ENCODE data around the gene ATP1A1. TPM values are rescaled to one million over a fixed set of nuclear protein-coding genes. Genes with fewer than 3 reads are reported as not detected.
A peak's percentile ranks its signal among the peaks of the same experiment; 100 is the strongest.

Gene ATP1A1
- total RNA-seq, 5 donors from 2014 or later (not counting 1 experiment from before 2014, with no cell fraction given) = 230 to 292 (median 266) TPM

- Mint-ChIP-seq H3K9me3 (no peaks in the 10 kb centered on the region), H3K4me3 (no peak overlapping the region), H3K4me1 (peaks cover 31 to 42% (median 38%) of the 10 kb centered on the region in 3 donors), H3K36me3 (no peaks in the 10 kb centered on the region), H3K27me3 (peaks cover 0 to 3% of the 10 kb centered on the region in 2 donors), H3K27ac (no peak overlapping the region)
- peaks cover 13 to 19% of the 10 kb centered on the region in 2 experiments for H3K4me1 ChIP-seq (ENCODE audit: control insufficient read depth in 1 of 2, extremely low read depth in 1 of 2, insufficient read depth in 2 of 2, low read length in 2 of 2)
- 100% methylated on average over 1 of the region's 2 CpGs for WGBS (ENCODE audit: insufficient coverage)
- no peaks in the 10 kb centered on the region for H3K27me3 ChIP-seq (replicated peaks in 1 of 2; ENCODE audit: control insufficient read depth in 2 of 2, extremely low read depth in 1 of 2, insufficient read depth in 2 of 2, low read length in 1 of 2)
- CTCF ChIA-PET = interaction anchor here (0.6 to 1.4 kb wide), 2 partner anchors 202 to 1319 kb away, joined by 3 to 5 read pairs; no protein-coding TSS in a partner anchor
- no peaks in the 10 kb centered on the region for H3K36me3 ChIP-seq (ENCODE audit: control insufficient read depth in 2 of 2, extremely low read depth in 1 of 2, insufficient read depth in 1 of 2, low read length in 1 of 2)
- H3K4me3 ChIP-seq (ENCODE audit: control insufficient read depth in 1 of 2, extremely low read depth in 1 of 2, low read length in 1 of 2) = no peak overlapping the region
- DNase-seq (no peak), ATAC-seq (replicated peaks in 1 of 4) (no peak)
- POLR2A ChIA-PET = no interaction called here
- H3K9me3 ChIP-seq = no peaks in the 10 kb centered on the region
- no peak overlapping the region for H3K27ac ChIP-seq (ENCODE audit: low read length)
Observed at GRCh38 chr1:116340506-116341231, 32.4 kb upstream of the ATP1A1 start.

- no peak for ATAC-seq (replicated peaks in 1 of 4)
- Mint-ChIP-seq H3K27me3 (no peaks in the 10 kb centered on the region), H3K9me3 (no peaks in the 10 kb centered on the region), H3K36me3 (no peaks in the 10 kb centered on the region), H3K4me3 (no peak overlapping the region), H3K4me1 (peaks cover 48 to 64% (median 53%) of the 10 kb centered on the region in 3 donors), H3K27ac (peak overlapping the region in 1 of 2 donors; percentile 94)
- no CpG with 5 or more reads among the region's 4 CpGs for WGBS (ENCODE audit: insufficient coverage)
- Histone ChIP-seq H3K4me3 (ENCODE audit: control insufficient read depth in 1 of 2, extremely low read depth in 1 of 2, low read length in 1 of 2) (no peak overlapping the region), H3K36me3 (ENCODE audit: control insufficient read depth in 2 of 2, extremely low read depth in 1 of 2, insufficient read depth in 1 of 2, low read length in 1 of 2) (no peaks in the 10 kb centered on the region), H3K9me3 (no peaks in the 10 kb centered on the region), H3K27ac (ENCODE audit: low read length) (no peak overlapping the region), H3K27me3 (replicated peaks in 1 of 2; ENCODE audit: control insufficient read depth in 2 of 2, extremely low read depth in 1 of 2, insufficient read depth in 2 of 2, low read length in 1 of 2) (no peaks in the 10 kb centered on the region), H3K4me1 (ENCODE audit: control insufficient read depth in 1 of 2, extremely low read depth in 1 of 2, insufficient read depth in 2 of 2, low read length in 2 of 2) (peaks cover 35 to 38% of the 10 kb centered on the region in 2 experiments)
- ChIA-PET CTCF (interaction anchor here in 1 of 2 donors (1.2 kb wide), 1 partner anchor 172 kb away, joined by 3 read pairs; no protein-coding TSS in a partner anchor), POLR2A (interaction anchor here (0.6 to 1.1 kb wide), 5 partner anchors 15 to 1546 kb away, joined by 3 to 7 read pairs (median 4); no protein-coding TSS in a partner anchor)
- DNase-seq = no peak
Observed at GRCh38 chr1:116343019-116343418, 30.0 kb upstream of the ATP1A1 start.

- WGBS (ENCODE audit: insufficient coverage) = no CpG with 5 or more reads among the region's 1 CpG
- Histone ChIP-seq H3K4me1 (ENCODE audit: control insufficient read depth in 1 of 2, extremely low read depth in 1 of 2, insufficient read depth in 2 of 2, low read length in 2 of 2) (peaks cover 36 to 42% of the 10 kb centered on the region in 2 experiments), H3K4me3 (ENCODE audit: control insufficient read depth in 1 of 2, extremely low read depth in 1 of 2, low read length in 1 of 2) (no peak overlapping the region), H3K9me3 (no peaks in the 10 kb centered on the region), H3K27ac (ENCODE audit: low read length) (peak overlapping the region; percentile 79), H3K36me3 (ENCODE audit: control insufficient read depth in 2 of 2, extremely low read depth in 1 of 2, insufficient read depth in 1 of 2, low read length in 1 of 2) (no peaks in the 10 kb centered on the region), H3K27me3 (replicated peaks in 1 of 2; ENCODE audit: control insufficient read depth in 2 of 2, extremely low read depth in 1 of 2, insufficient read depth in 2 of 2, low read length in 1 of 2) (no peaks in the 10 kb centered on the region)
- H3K27me3 Mint-ChIP-seq = no peaks in the 10 kb centered on the region
- CTCF ChIA-PET = interaction anchor here in 1 of 2 donors (0.6 to 1.5 kb wide), 3 partner anchors 14 to 215 kb away, joined by 3 read pairs; no protein-coding TSS in a partner anchor
- peaks cover 60 to 80% (median 65%) of the 10 kb centered on the region in 3 donors for H3K4me1 Mint-ChIP-seq
- peaks cover 0 to 3% (median 0%) of the 10 kb centered on the region in 3 donors for H3K9me3 Mint-ChIP-seq
- peaks cover 4% of the 10 kb centered on the region for H3K36me3 Mint-ChIP-seq
- POLR2A ChIA-PET = interaction anchor here in 1 of 2 donors (1.7 kb wide), 1 partner anchor 30 kb away, joined by 8 read pairs; no protein-coding TSS in a partner anchor
- peak overlapping the region; percentile 94 to 95 for H3K27ac Mint-ChIP-seq
- ATAC-seq (replicated peaks in 1 of 4) = no peak
- DNase-seq = no peak
- H3K4me3 Mint-ChIP-seq = peak overlapping the region in 1 of 3 donors; percentile 42
Observed at GRCh38 chr1:116345011-116345410, 28.0 kb upstream of the ATP1A1 start.

- no peaks in the 10 kb centered on the region for H3K36me3 ChIP-seq (ENCODE audit: control insufficient read depth in 2 of 2, extremely low read depth in 1 of 2, insufficient read depth in 1 of 2, low read length in 1 of 2)
- 13% methylated on average over 1 of the region's 2 CpGs for WGBS (ENCODE audit: insufficient coverage)
- Mint-ChIP-seq H3K36me3 (peaks cover 4% of the 10 kb centered on the region), H3K4me1 (peaks cover 65 to 84% (median 66%) of the 10 kb centered on the region in 3 donors), H3K27me3 (no peaks in the 10 kb centered on the region), H3K4me3 (peak overlapping the region in 2 of 3 donors; percentile 2 to 42), H3K27ac (peak overlapping the region; percentile 94 to 95), H3K9me3 (peaks cover 0 to 3% (median 0%) of the 10 kb centered on the region in 3 donors)
- ATAC-seq (replicated peaks in 1 of 4) (peak; percentile 79 to 92 (median 82)), DNase-seq (peak in 34 of 35 experiments; percentile 28 to 85 (median 70))
- CTCF ChIA-PET = interaction anchor here in 1 of 2 donors (1.3 kb wide), 1 partner anchor 31 kb away, joined by 5 read pairs; no protein-coding TSS in a partner anchor
- POLR2A ChIA-PET = interaction anchor here (0.5 to 1.7 kb wide), 4 partner anchors 21 to 48 kb away, joined by 3 to 8 read pairs (median 6); no protein-coding TSS in a partner anchor
- no peaks in the 10 kb centered on the region for H3K27me3 ChIP-seq (replicated peaks in 1 of 2; ENCODE audit: control insufficient read depth in 2 of 2, extremely low read depth in 1 of 2, insufficient read depth in 2 of 2, low read length in 1 of 2)
- H3K4me3 ChIP-seq (ENCODE audit: control insufficient read depth in 1 of 2, extremely low read depth in 1 of 2, low read length in 1 of 2) = no peak overlapping the region
- H3K27ac ChIP-seq (ENCODE audit: low read length) = peak overlapping the region; percentile 79
- H3K4me1 ChIP-seq (ENCODE audit: control insufficient read depth in 1 of 2, extremely low read depth in 1 of 2, insufficient read depth in 2 of 2, low read length in 2 of 2) = peaks cover 36 to 42% of the 10 kb centered on the region in 2 experiments
- H3K9me3 ChIP-seq = no peaks in the 10 kb centered on the region
Observed at GRCh38 chr1:116345843-116346242, 27.2 kb upstream of the ATP1A1 start.

GRCh38 chr1:116346943-116347673 is 25.9 kb upstream of the ATP1A1 start:
- ATAC-seq (replicated peaks in 1 of 4) (peak; percentile 43 to 65 (median 60)), DNase-seq (peak in 9 of 35 experiments; percentile 6 to 45 (median 15))
- Mint-ChIP-seq H3K36me3 (peaks cover 4% of the 10 kb centered on the region), H3K27ac (peak overlapping the region; percentile 93 to 96), H3K9me3 (peaks cover 0 to 3% (median 0%) of the 10 kb centered on the region in 3 donors), H3K4me3 (peak overlapping the region in 2 of 3 donors; percentile 15 to 42), H3K27me3 (no peaks in the 10 kb centered on the region), H3K4me1 (peaks cover 66 to 88% (median 73%) of the 10 kb centered on the region in 3 donors)
- Histone ChIP-seq H3K9me3 (no peaks in the 10 kb centered on the region), H3K36me3 (ENCODE audit: control insufficient read depth in 2 of 2, extremely low read depth in 1 of 2, insufficient read depth in 1 of 2, low read length in 1 of 2) (no peaks in the 10 kb centered on the region), H3K4me1 (ENCODE audit: control insufficient read depth in 1 of 2, extremely low read depth in 1 of 2, insufficient read depth in 2 of 2, low read length in 2 of 2) (peaks cover 36 to 42% of the 10 kb centered on the region in 2 experiments), H3K4me3 (ENCODE audit: control insufficient read depth in 1 of 2, extremely low read depth in 1 of 2, low read length in 1 of 2) (no peak overlapping the region), H3K27ac (ENCODE audit: low read length) (peak overlapping the region; percentile 79), H3K27me3 (replicated peaks in 1 of 2; ENCODE audit: control insufficient read depth in 2 of 2, extremely low read depth in 1 of 2, insufficient read depth in 2 of 2, low read length in 1 of 2) (no peaks in the 10 kb centered on the region)
- WGBS (ENCODE audit: insufficient coverage) = no CpG with 5 or more reads among the region's 4 CpGs
- POLR2A ChIA-PET = no interaction called here
- CTCF ChIA-PET = interaction anchor here in 1 of 2 donors (1.5 kb wide), 1 partner anchor 28 kb away, joined by 3 read pairs; no protein-coding TSS in a partner anchor

GRCh38 chr1:116347696-116348095 is 25.3 kb upstream of the ATP1A1 start:
- Mint-ChIP-seq H3K27me3 (no peaks in the 10 kb centered on the region), H3K4me3 (peak overlapping the region in 1 of 3 donors; percentile 42), H3K36me3 (peaks cover 4% of the 10 kb centered on the region), H3K9me3 (peaks cover 0 to 3% (median 0%) of the 10 kb centered on the region in 3 donors), H3K27ac (peak overlapping the region; percentile 93 to 96), H3K4me1 (peaks cover 69 to 89% (median 78%) of the 10 kb centered on the region in 3 donors)
- Histone ChIP-seq H3K9me3 (no peaks in the 10 kb centered on the region), H3K4me3 (ENCODE audit: control insufficient read depth in 1 of 2, extremely low read depth in 1 of 2, low read length in 1 of 2) (no peak overlapping the region), H3K36me3 (ENCODE audit: control insufficient read depth in 2 of 2, extremely low read depth in 1 of 2, insufficient read depth in 1 of 2, low read length in 1 of 2) (no peaks in the 10 kb centered on the region), H3K4me1 (ENCODE audit: control insufficient read depth in 1 of 2, extremely low read depth in 1 of 2, insufficient read depth in 2 of 2, low read length in 2 of 2) (peaks cover 36 to 40% of the 10 kb centered on the region in 2 experiments), H3K27ac (ENCODE audit: low read length) (peak overlapping the region; percentile 79), H3K27me3 (replicated peaks in 1 of 2; ENCODE audit: control insufficient read depth in 2 of 2, extremely low read depth in 1 of 2, insufficient read depth in 2 of 2, low read length in 1 of 2) (no peaks in the 10 kb centered on the region)
- ChIA-PET CTCF (interaction anchor here in 1 of 2 donors (1.5 kb wide), 1 partner anchor 28 kb away, joined by 3 read pairs; no protein-coding TSS in a partner anchor), POLR2A (no interaction called here)
- no CpG with 5 or more reads among the region's 2 CpGs for WGBS (ENCODE audit: insufficient coverage)
- ATAC-seq (replicated peaks in 1 of 4) (no peak), DNase-seq (no peak)

Data from T-cell (primary cell).